DMS153 treated with DMSO at 0.1 percent for 48 hours (cell line): Measurements from ENCODE around the gene CXCL9.
"Not testable (repeated sequence)": the region's sequence is repeated elsewhere in the genome, so short reads cannot be mapped to it uniquely, and the experiment has no call there.

Experiments used
- DNase-seq: peaks from one replicate; lab custom pipeline; 2025; ENCODE audit not compliant: unreplicated experiment; lab: John Stamatoyannopoulos, UW

The CXCL9 gene

GRCh38 chr4:76012388-76012801 is 5.1 kb upstream of the CXCL9 start:
- DNase-seq, result no peak

GRCh38 chr4:76011700-76012387 is 4.5 kb upstream of the CXCL9 start:
- no peak for DNase-seq

GRCh38 chr4:76011018-76011670 is 3.8 kb upstream of the CXCL9 start:
- no peak for DNase-seq

- DNase-seq, result no peak
Measured at GRCh38 chr4:76010576-76010975, 3.3 kb upstream of the CXCL9 start.

GRCh38 chr4:76009311-76009710 is 2.0 kb upstream of the CXCL9 start:
- no peak for DNase-seq

- no peak for DNase-seq
Measured at GRCh38 chr4:76003620-76004019, 3.7 kb downstream of the CXCL9 start.

GRCh38 chr4:76003035-76003434 is 4.3 kb downstream of the CXCL9 start:
- no peak for DNase-seq

GRCh38 chr4:76002176-76002575 is 5.1 kb downstream of the CXCL9 start:
- no peak for DNase-seq

GRCh38 chr4:76001700-76002099 is 5.6 kb downstream of the CXCL9 start:
- no peak for DNase-seq

GRCh38 chr4:76000279-76000678 is 7.0 kb downstream of the CXCL9 start:
- DNase-seq, result no peak

- DNase-seq, result not testable (repeated sequence)
Measured at GRCh38 chr4:75998525-75999147, 8.7 kb downstream of the CXCL9 start.

- no peak for DNase-seq
Measured at GRCh38 chr4:75997946-75998345, 9.4 kb downstream of the CXCL9 start.

- DNase-seq, result no peak
Measured at GRCh38 chr4:75997081-75997480, 10.2 kb downstream of the CXCL9 start.

GRCh38 chr4:75995727-75996126 is 11.6 kb downstream of the CXCL9 start:
- DNase-seq, result peak; percentile 73

- no peak for DNase-seq
Measured at GRCh38 chr4:75992462-75992861, 14.8 kb downstream of the CXCL9 start.

GRCh38 chr4:75989846-75990528 is 17.3 kb downstream of the CXCL9 start:
- DNase-seq, result no peak

- DNase-seq, result no peak
Measured at GRCh38 chr4:75985116-75985515, 22.2 kb downstream of the CXCL9 start.

- DNase-seq, result no peak
Measured at GRCh38 chr4:75980576-75980975, 26.7 kb downstream of the CXCL9 start.

- no peak for DNase-seq
Measured at GRCh38 chr4:75976177-75976576, 31.1 kb downstream of the CXCL9 start.

GRCh38 chr4:75973766-75974165 is 33.5 kb downstream of the CXCL9 start:
- no peak for DNase-seq

GRCh38 chr4:75968084-75968483 is 39.2 kb downstream of the CXCL9 start:
- DNase-seq, result no peak

- DNase-seq, result no peak
Measured at GRCh38 chr4:75963558-75963957, 43.8 kb downstream of the CXCL9 start.
